Measurements from ENCODE around the gene RGS9.
A peak's percentile ranks its signal among the peaks of the same experiment; 100 is the strongest.

RGS9 gene

GRCh38 chr17:65268832-65269231, 131.7 kb downstream of the RGS9 start:
- Histone ChIP-seq H3K9me3 (peaks cover 0 to 4% (median 0%) of the 10 kb centered on the region in 3 donors), H3K4me3 (no peak overlapping the region), H3K4me1 (peaks cover 0 to 30% (median 0%) of the 10 kb centered on the region in 4 donors), H3K27me3 (no peaks in the 10 kb centered on the region), H3K36me3 (no peaks in the 10 kb centered on the region), H3K27ac (peak overlapping the region; percentile 2 to 40)
- TF ChIP-seq CTCF (IDR thresholded peaks at IDR 0.05): no peak
- intact Hi-C loops (cut with DNase I; ENCODE audit: low total_unique reads): no loop called here
- DNase-seq: no peak

- no peak for DNase-seq
- peak overlapping the region in 1 of 2 donors; percentile 40 for H3K27ac ChIP-seq
These were observed 133.5 kb downstream of the RGS9 start for GRCh38 chr17:65270499-65271253.

GRCh38 chr17:65271296-65271695, 134.1 kb downstream of the RGS9 start:
- Histone ChIP-seq H3K4me1 (peaks cover 0 to 30% (median 0%) of the 10 kb centered on the region in 4 donors), H3K36me3 (no peaks in the 10 kb centered on the region), H3K27ac (peak overlapping the region in 1 of 2 donors; percentile 40), H3K4me3 (no peak overlapping the region), H3K27me3 (no peaks in the 10 kb centered on the region), H3K9me3 (no peaks in the 10 kb centered on the region)
- DNase-seq: no peak
- intact Hi-C loops (cut with DNase I; ENCODE audit: low total_unique reads): no loop called here
- TF ChIP-seq CTCF (IDR thresholded peaks at IDR 0.05): no peak

More at GRCh38 chr17:65270499-65271253, 133.5 kb downstream of the RGS9 start:
- Histone ChIP-seq H3K4me1 (peaks cover 0 to 30% (median 0%) of the 10 kb centered on the region in 4 donors), H3K36me3 (no peaks in the 10 kb centered on the region), H3K4me3 (no peak overlapping the region), H3K27me3 (no peaks in the 10 kb centered on the region), H3K9me3 (peaks cover 0 to 4% (median 0%) of the 10 kb centered on the region in 3 donors)
- TF ChIP-seq CTCF (IDR thresholded peaks at IDR 0.05): no peak
- intact Hi-C loops (cut with DNase I; ENCODE audit: low total_unique reads): no loop called here
